Stimulated activated naive CD4-positive, alpha-beta T cell treated with Interleukin-2 at 50 U/mL for 16 hours (primary cell): ENCODE measurements around the gene CNNM1.

Experiments
- DNase-seq: peaks from one replicate; lab custom pipeline; 2025; lab: John Stamatoyannopoulos, UW

The CNNM1 gene

GRCh38 chr10:99337311-99337811 is 8.2 kb downstream of the CNNM1 start:
- no peak for DNase-seq

- DNase-seq, result no peak
Observed at GRCh38 chr10:99337901-99338300, 8.7 kb downstream of the CNNM1 start.

GRCh38 chr10:99339077-99339476 is 9.9 kb downstream of the CNNM1 start:
- no peak for DNase-seq

GRCh38 chr10:99339563-99340047 is 10.4 kb downstream of the CNNM1 start:
- no peak for DNase-seq

- DNase-seq, result no peak
Observed at GRCh38 chr10:99340650-99341049, 11.5 kb downstream of the CNNM1 start.

- DNase-seq, result no peak
Observed at GRCh38 chr10:99341248-99341647, 12.1 kb downstream of the CNNM1 start.

GRCh38 chr10:99341860-99342490 is 12.8 kb downstream of the CNNM1 start:
- DNase-seq, result no peak

- DNase-seq, result no peak
Observed at GRCh38 chr10:99343262-99343661, 14.1 kb downstream of the CNNM1 start.

GRCh38 chr10:99344715-99345114 is 15.6 kb downstream of the CNNM1 start:
- no peak for DNase-seq

- no peak for DNase-seq
Observed at GRCh38 chr10:99345350-99345749, 16.2 kb downstream of the CNNM1 start.

GRCh38 chr10:99346247-99346646 is 17.1 kb downstream of the CNNM1 start:
- no peak for DNase-seq

- no peak for DNase-seq
Observed at GRCh38 chr10:99347672-99348071, 18.5 kb downstream of the CNNM1 start.

GRCh38 chr10:99353182-99353581 is 24.0 kb downstream of the CNNM1 start:
- no peak for DNase-seq

- DNase-seq, result no peak
Observed at GRCh38 chr10:99357691-99358090, 28.5 kb downstream of the CNNM1 start.

- no peak for DNase-seq
Observed at GRCh38 chr10:99358101-99358500, 28.9 kb downstream of the CNNM1 start.

GRCh38 chr10:99360934-99361333 is 31.8 kb downstream of the CNNM1 start:
- DNase-seq, result no peak

- DNase-seq, result no peak
Observed at GRCh38 chr10:99364125-99364524, 35.0 kb downstream of the CNNM1 start.

- no peak for DNase-seq
Observed at GRCh38 chr10:99365311-99365710, 36.2 kb downstream of the CNNM1 start.

- no peak for DNase-seq
Observed at GRCh38 chr10:99365736-99366135, 36.6 kb downstream of the CNNM1 start.

GRCh38 chr10:99366666-99367065 is 37.5 kb downstream of the CNNM1 start:
- DNase-seq, result no peak

- DNase-seq, result no peak
Observed at GRCh38 chr10:99368646-99369045, 39.5 kb downstream of the CNNM1 start.

- no peak for DNase-seq
Observed at GRCh38 chr10:99369126-99369525, 40.0 kb downstream of the CNNM1 start.

GRCh38 chr10:99369551-99369950 is 40.4 kb downstream of the CNNM1 start:
- DNase-seq, result no peak

GRCh38 chr10:99370993-99371392 is 41.8 kb downstream of the CNNM1 start:
- no peak for DNase-seq
